Measurements from ENCODE around the gene METTL13. TPM values are rescaled to one million over a fixed set of nuclear protein-coding genes. Genes with fewer than 3 reads are reported as not detected.
A peak's percentile ranks its signal among the peaks of the same experiment; 100 is the strongest.

The METTL13 gene
- total and polyA plus RNA-seq, 9 of the 15 experiments (the other 6 are each of a cell fraction or from before 2014, with no cell fraction given): 18.9 to 78.9 (median 54.9) TPM

DNA sequence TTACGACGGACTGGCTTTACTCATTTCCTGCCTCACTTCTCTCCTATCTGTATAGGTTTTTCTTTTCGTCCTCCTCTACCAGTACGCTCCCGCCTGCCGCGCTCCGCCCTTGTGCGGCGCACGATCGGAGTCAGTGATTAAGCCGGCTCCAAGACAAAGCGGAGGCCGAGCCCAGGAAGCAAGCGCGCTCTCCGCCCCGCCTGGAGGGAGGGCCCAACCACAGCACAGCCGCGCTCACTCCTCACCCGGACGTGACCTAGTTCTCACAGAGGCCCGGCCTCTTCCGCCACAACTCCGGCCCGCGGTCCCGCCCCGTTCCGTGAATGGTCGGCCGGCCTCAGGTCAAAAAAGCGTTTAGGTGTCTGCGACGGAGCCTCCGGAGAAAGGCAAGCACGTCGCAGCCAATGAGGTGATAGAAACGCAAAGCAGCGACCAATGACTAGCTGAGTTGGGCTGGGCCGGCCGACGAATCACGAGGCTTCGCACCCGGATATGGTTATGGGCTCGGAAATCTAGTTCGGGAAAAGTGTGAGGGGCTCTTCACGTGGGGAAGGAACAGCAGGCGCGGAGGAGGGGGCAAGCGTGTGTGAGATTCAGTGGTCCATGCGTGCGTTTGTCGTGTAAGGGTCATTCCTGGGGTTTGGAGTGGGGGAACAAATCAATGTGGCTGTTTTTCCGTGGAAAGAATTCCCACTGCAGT is at the start of gene METTL13 (continued):
- TF ChIP-seq ETV1 (tag; conservative IDR thresholded peaks at IDR 0.05; ENCODE audit: low read depth) (no peak), CEBPG (CRISPR knock-in tag; IDR thresholded peaks at IDR 0.05) (no peak), CEBPG (tag; conservative IDR thresholded peaks at IDR 0.05 in 1 of 2, IDR thresholded peaks at IDR 0.05 in 1 of 2) (no peak), TBP (optimal IDR thresholded peaks at IDR 0.05; ENCODE audit: low read depth, low read length) (peak; percentile 71), ZFX (CRISPR knock-in tag; IDR thresholded peaks at IDR 0.05) (peak; percentile 95), ADNP (tag; IDR thresholded peaks at IDR 0.05) (no peak), E2F8 (IDR thresholded peaks at IDR 0.05; ENCODE audit: low read depth, partially characterized antibody) (peak; percentile 88), TEAD1 (CRISPR knock-in tag; IDR thresholded peaks at IDR 0.05) (peak in 1 of 2 experiments; percentile 68; a peak in 1 of 4 replicates), PHF20 (IDR thresholded peaks at IDR 0.05; ENCODE audit: partially characterized antibody) (peak; percentile 96), ARID2 (IDR thresholded peaks at IDR 0.05) (no peak), EP400 (IDR thresholded peaks at IDR 0.05) (peak; percentile 93), ZSCAN29 (IDR thresholded peaks at IDR 0.05) (no peak)
- TF ChIP-seq, protein P1, sequence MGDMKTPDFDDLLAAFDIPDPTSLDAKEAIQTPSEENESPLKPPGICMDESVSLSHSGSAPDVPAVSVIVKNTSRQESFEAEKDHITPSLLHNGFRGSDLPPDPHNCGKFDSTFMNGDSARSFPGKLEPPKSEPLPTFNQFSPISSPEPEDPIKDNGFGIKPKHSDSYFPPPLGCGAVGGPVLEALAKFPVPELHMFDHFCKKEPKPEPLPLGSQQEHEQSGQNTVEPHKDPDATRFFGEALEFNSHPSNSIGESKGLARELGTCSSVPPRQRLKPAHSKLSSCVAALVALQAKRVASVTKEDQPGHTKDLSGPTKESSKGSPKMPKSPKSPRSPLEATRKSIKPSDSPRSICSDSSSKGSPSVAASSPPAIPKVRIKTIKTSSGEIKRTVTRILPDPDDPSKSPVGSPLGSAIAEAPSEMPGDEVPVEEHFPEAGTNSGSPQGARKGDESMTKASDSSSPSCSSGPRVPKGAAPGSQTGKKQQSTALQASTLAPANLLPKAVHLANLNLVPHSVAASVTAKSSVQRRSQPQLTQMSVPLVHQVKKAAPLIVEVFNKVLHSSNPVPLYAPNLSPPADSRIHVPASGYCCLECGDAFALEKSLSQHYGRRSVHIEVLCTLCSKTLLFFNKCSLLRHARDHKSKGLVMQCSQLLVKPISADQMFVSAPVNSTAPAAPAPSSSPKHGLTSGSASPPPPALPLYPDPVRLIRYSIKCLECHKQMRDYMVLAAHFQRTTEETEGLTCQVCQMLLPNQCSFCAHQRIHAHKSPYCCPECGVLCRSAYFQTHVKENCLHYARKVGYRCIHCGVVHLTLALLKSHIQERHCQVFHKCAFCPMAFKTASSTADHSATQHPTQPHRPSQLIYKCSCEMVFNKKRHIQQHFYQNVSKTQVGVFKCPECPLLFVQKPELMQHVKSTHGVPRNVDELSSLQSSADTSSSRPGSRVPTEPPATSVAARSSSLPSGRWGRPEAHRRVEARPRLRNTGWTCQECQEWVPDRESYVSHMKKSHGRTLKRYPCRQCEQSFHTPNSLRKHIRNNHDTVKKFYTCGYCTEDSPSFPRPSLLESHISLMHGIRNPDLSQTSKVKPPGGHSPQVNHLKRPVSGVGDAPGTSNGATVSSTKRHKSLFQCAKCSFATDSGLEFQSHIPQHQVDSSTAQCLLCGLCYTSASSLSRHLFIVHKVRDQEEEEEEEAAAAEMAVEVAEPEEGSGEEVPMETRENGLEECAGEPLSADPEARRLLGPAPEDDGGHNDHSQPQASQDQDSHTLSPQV (IDR thresholded peaks at IDR 0.05): no peak
- TF ChIP-seq, protein P2, sequence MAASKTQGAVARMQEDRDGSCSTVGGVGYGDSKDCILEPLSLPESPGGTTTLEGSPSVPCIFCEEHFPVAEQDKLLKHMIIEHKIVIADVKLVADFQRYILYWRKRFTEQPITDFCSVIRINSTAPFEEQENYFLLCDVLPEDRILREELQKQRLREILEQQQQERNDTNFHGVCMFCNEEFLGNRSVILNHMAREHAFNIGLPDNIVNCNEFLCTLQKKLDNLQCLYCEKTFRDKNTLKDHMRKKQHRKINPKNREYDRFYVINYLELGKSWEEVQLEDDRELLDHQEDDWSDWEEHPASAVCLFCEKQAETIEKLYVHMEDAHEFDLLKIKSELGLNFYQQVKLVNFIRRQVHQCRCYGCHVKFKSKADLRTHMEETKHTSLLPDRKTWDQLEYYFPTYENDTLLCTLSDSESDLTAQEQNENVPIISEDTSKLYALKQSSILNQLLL (CRISPR knock-in tag; IDR thresholded peaks at IDR 0.05; ENCODE audit: borderline replicate concordance): no peak
- TF ChIP-seq, protein P3, sequence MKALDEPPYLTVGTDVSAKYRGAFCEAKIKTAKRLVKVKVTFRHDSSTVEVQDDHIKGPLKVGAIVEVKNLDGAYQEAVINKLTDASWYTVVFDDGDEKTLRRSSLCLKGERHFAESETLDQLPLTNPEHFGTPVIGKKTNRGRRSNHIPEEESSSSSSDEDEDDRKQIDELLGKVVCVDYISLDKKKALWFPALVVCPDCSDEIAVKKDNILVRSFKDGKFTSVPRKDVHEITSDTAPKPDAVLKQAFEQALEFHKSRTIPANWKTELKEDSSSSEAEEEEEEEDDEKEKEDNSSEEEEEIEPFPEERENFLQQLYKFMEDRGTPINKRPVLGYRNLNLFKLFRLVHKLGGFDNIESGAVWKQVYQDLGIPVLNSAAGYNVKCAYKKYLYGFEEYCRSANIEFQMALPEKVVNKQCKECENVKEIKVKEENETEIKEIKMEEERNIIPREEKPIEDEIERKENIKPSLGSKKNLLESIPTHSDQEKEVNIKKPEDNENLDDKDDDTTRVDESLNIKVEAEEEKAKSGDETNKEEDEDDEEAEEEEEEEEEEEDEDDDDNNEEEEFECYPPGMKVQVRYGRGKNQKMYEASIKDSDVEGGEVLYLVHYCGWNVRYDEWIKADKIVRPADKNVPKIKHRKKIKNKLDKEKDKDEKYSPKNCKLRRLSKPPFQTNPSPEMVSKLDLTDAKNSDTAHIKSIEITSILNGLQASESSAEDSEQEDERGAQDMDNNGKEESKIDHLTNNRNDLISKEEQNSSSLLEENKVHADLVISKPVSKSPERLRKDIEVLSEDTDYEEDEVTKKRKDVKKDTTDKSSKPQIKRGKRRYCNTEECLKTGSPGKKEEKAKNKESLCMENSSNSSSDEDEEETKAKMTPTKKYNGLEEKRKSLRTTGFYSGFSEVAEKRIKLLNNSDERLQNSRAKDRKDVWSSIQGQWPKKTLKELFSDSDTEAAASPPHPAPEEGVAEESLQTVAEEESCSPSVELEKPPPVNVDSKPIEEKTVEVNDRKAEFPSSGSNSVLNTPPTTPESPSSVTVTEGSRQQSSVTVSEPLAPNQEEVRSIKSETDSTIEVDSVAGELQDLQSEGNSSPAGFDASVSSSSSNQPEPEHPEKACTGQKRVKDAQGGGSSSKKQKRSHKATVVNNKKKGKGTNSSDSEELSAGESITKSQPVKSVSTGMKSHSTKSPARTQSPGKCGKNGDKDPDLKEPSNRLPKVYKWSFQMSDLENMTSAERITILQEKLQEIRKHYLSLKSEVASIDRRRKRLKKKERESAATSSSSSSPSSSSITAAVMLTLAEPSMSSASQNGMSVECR (CRISPR knock-in tag; IDR thresholded peaks at IDR 0.05): peak; percentile 92
